Mesenchymal stem cell (in vitro differentiated cells and primary cell): ENCODE data around the gene WEE1.

Source experiments
- DNase-seq: peaks from one replicate; pipeline ENCODE4 v3.0.0-alpha.2; 2013
- H2AFZ ChIP-seq: one replicate; pipeline ENCODE4 v1.6.1; 2013; ENCODE audit warnings: low read depth, mild to moderate bottlenecking, control low read depth, inconsistent platforms, low read length, moderate library complexity
- H2AK5ac ChIP-seq: 2 replicates; pipeline ENCODE4 v1.6.1; 2013; ENCODE audit warnings: low read length, moderate library complexity, mild to moderate bottlenecking, inconsistent platforms; ENCODE audit not compliant: severe bottlenecking
- H2BK120ac ChIP-seq: one replicate; pipeline ENCODE4 v1.6.1; 2013; ENCODE audit warnings: low read depth, mild to moderate bottlenecking, inconsistent platforms, low read length, moderate library complexity
- H2BK12ac ChIP-seq, 2 experiments: one replicate each; pipeline ENCODE4 v1.6.1; 2013; ENCODE audit warnings: inconsistent platforms in 2 of 2, low read length in 2 of 2, mild to moderate bottlenecking in 2 of 2, moderate library complexity in 2 of 2, control low read depth in 1 of 2
- H2BK15ac ChIP-seq: one replicate; pipeline ENCODE4 v1.6.1; 2013; ENCODE audit warnings: mild to moderate bottlenecking, low read depth, inconsistent platforms; ENCODE audit not compliant: poor library complexity, severe bottlenecking
- H2BK5ac ChIP-seq: 2 replicates; pipeline ENCODE4 v1.6.1; 2013; ENCODE audit warnings: low read depth, mild to moderate bottlenecking, low read length, control low read depth, inconsistent platforms; ENCODE audit not compliant: poor library complexity, severe bottlenecking
- H3K14ac ChIP-seq, 2 experiments: one replicate each; pipeline ENCODE4 v1.6.1; 2013; ENCODE audit warnings: inconsistent platforms in 2 of 2, low read length in 2 of 2, control low read depth in 1 of 2, mild to moderate bottlenecking in 1 of 2, moderate library complexity in 1 of 2
- H3K18ac ChIP-seq, 2 experiments: one replicate each; pipeline ENCODE4 v1.6.1; 2013; ENCODE audit warnings: inconsistent platforms in 2 of 2, low read length in 2 of 2, control low read depth in 1 of 2, low read depth in 1 of 2, mild to moderate bottlenecking in 1 of 2
- H3K23ac ChIP-seq, 2 experiments: one replicate each; pipeline ENCODE4 v1.6.1; 2013; ENCODE audit warnings: inconsistent platforms in 2 of 2, low read length in 2 of 2, mild to moderate bottlenecking in 2 of 2, moderate library complexity in 2 of 2, control low read depth in 1 of 2
- H3K27ac ChIP-seq: 2 replicates; pipeline ENCODE4 v1.5.1; 2013; ENCODE audit warnings: mild to moderate bottlenecking, moderate library complexity, low read length, control low read depth, inconsistent platforms; ENCODE audit not compliant: poor library complexity, severe bottlenecking
- H3K27me3 ChIP-seq, 2 experiments: 2 replicates each; pipeline versions ENCODE4 v1.6.1 to v1.7.0; 2013; ENCODE audit warnings: low read length in 2 of 2, mild to moderate bottlenecking in 2 of 2, moderate library complexity in 2 of 2, control low read depth in 1 of 2, inconsistent platforms in 1 of 2; ENCODE audit not compliant: control insufficient read depth in 1 of 2, insufficient read depth in 1 of 2
- H3K36me3 ChIP-seq, 2 experiments: 2 replicates each; pipeline versions ENCODE4 v1.6.1 to v1.7.0; 2013; ENCODE audit warnings: low read length in 2 of 2, control low read depth in 1 of 2, inconsistent platforms in 1 of 2, low read depth in 1 of 2, mild to moderate bottlenecking in 1 of 2; ENCODE audit not compliant: insufficient read depth in 2 of 2, control insufficient read depth in 1 of 2
- H3K4ac ChIP-seq, 2 experiments: one replicate each; pipeline ENCODE4 v1.6.1; 2013; ENCODE audit warnings: inconsistent platforms in 2 of 2, low read length in 2 of 2, mild to moderate bottlenecking in 2 of 2, moderate library complexity in 2 of 2, control low read depth in 1 of 2, low read depth in 1 of 2
- H3K4me1 ChIP-seq: 2 replicates; pipeline ENCODE4 v1.6.1; 2013; ENCODE audit warnings: low read depth, low read length, control low read depth; ENCODE audit not compliant: control insufficient read depth, insufficient read depth
- H3K4me2 ChIP-seq: 2 replicates; pipeline ENCODE4 v1.6.1; 2013; ENCODE audit warnings: low read length, mild to moderate bottlenecking, inconsistent platforms; ENCODE audit not compliant: poor library complexity, severe bottlenecking
- H3K4me3 ChIP-seq, 2 experiments: 2 replicates each; pipeline versions ENCODE4 v1.5.1 to v1.7.0; 2013; ENCODE audit warnings: low read length in 2 of 2, mild to moderate bottlenecking in 2 of 2, control low read depth in 1 of 2, low read depth in 1 of 2; ENCODE audit not compliant: insufficient read depth in 1 of 2
- H3K79me1 ChIP-seq: replicated peaks from 2 replicates; pipeline ENCODE4 v1.6.1; 2013; ENCODE audit warnings: mild to moderate bottlenecking, control low read depth, low read length, inconsistent platforms; ENCODE audit not compliant: poor library complexity, severe bottlenecking
- H3K9ac ChIP-seq: 2 replicates; pipeline ENCODE4 v1.7.0; 2013; ENCODE audit warnings: mild to moderate bottlenecking, low read length, moderate library complexity
- H3K9me3 ChIP-seq: 2 replicates; pipeline ENCODE4 v1.7.0; 2013; ENCODE audit warnings: mild to moderate bottlenecking, low read length; ENCODE audit not compliant: control insufficient read depth
- H4K8ac ChIP-seq: one replicate; pipeline ENCODE4 v1.6.1; 2013; ENCODE audit warnings: inconsistent platforms, mild to moderate bottlenecking, low read length, moderate library complexity
- H4K91ac ChIP-seq: one replicate; pipeline ENCODE4 v1.6.1; 2013; ENCODE audit warnings: mild to moderate bottlenecking, low read length, inconsistent platforms
- whole genome bisulfite sequencing: methylation state at CpG from one replicate; pipeline ENCODE4 v1.1.7; 2013; ENCODE audit warnings: mixed read lengths; 5-methylcytosine and 5-hydroxymethylcytosine counted together

WEE1 gene

GRCh38 chr11:9590717-9591116 lies 17.2 kb downstream of the WEE1 start:
- Histone ChIP-seq H2AK5ac (no peak overlapping the region), H3K4me3 (no peak overlapping the region), H3K4me1 (peaks cover 3% of the 10 kb centered on the region), H2AFZ (no peak overlapping the region), H3K4me2 (no peak overlapping the region), H2BK15ac (no peak overlapping the region), H3K27me3 (no peaks in the 10 kb centered on the region), H4K8ac (no peak overlapping the region), H3K36me3 (peaks cover 15 to 48% of the 10 kb centered on the region in 2 experiments), H2BK120ac (no peak overlapping the region), H3K9ac (no peak overlapping the region), H3K18ac (no peak overlapping the region), H3K79me1 (peaks cover 2% of the 10 kb centered on the region), H3K9me3 (no peaks in the 10 kb centered on the region), H3K4ac (no peak overlapping the region), H3K23ac (no peak overlapping the region), H2BK12ac (no peak overlapping the region), H3K14ac (no peak overlapping the region), H4K91ac (no peak overlapping the region), H2BK5ac (no peak overlapping the region), H3K27ac (no peak overlapping the region)
- no peak for DNase-seq
- 100% methylated on average over 1 of the region's 4 CpGs for WGBS

- no peak for DNase-seq
- Histone ChIP-seq H2BK15ac (no peak overlapping the region), H2BK12ac (no peak overlapping the region), H2AK5ac (no peak overlapping the region), H2BK5ac (no peak overlapping the region), H4K8ac (no peak overlapping the region), H3K9me3 (no peaks in the 10 kb centered on the region), H3K36me3 (peaks cover 7 to 10% of the 10 kb centered on the region in 2 experiments), H3K79me1 (no peaks in the 10 kb centered on the region), H3K9ac (no peak overlapping the region), H3K27me3 (no peaks in the 10 kb centered on the region), H3K18ac (no peak overlapping the region), H2BK120ac (no peak overlapping the region), H3K4me1 (peaks cover 3% of the 10 kb centered on the region), H3K4me2 (no peak overlapping the region), H3K4me3 (no peak overlapping the region), H3K27ac (no peak overlapping the region), H3K14ac (no peak overlapping the region), H2AFZ (no peak overlapping the region), H3K4ac (no peak overlapping the region), H3K23ac (peak overlapping the region in 1 of 2 experiments; percentile 14), H4K91ac (no peak overlapping the region)
- WGBS: 74% methylated on average over 11 of the region's 11 CpGs
Measured at GRCh38 chr11:9594267-9595046, 21.0 kb downstream of the WEE1 start.

GRCh38 chr11:9596926-9597464 lies 23.5 kb downstream of the WEE1 start:
- H3K36me3 ChIP-seq: no peaks in the 10 kb centered on the region
- H3K27ac ChIP-seq: no peak overlapping the region

GRCh38 chr11:9600166-9600565 lies 26.7 kb downstream of the WEE1 start:
- Histone ChIP-seq H3K14ac (no peak overlapping the region), H2AK5ac (no peak overlapping the region), H4K8ac (no peak overlapping the region), H3K27me3 (no peaks in the 10 kb centered on the region), H2BK12ac (no peak overlapping the region), H3K9ac (no peak overlapping the region), H2BK15ac (no peak overlapping the region), H3K4me3 (no peak overlapping the region), H3K4me2 (no peak overlapping the region), H3K9me3 (no peaks in the 10 kb centered on the region), H3K23ac (no peak overlapping the region), H4K91ac (no peak overlapping the region), H3K4ac (no peak overlapping the region), H3K27ac (no peak overlapping the region), H2BK5ac (no peak overlapping the region), H3K18ac (no peak overlapping the region), H2BK120ac (no peak overlapping the region), H3K4me1 (peaks cover 8% of the 10 kb centered on the region), H2AFZ (no peak overlapping the region), H3K79me1 (no peaks in the 10 kb centered on the region), H3K36me3 (no peaks in the 10 kb centered on the region)
- 100% methylated on average over 2 of the region's 2 CpGs for WGBS
- DNase-seq: no peak

More at GRCh38 chr11:9596926-9597464, 23.5 kb downstream of the WEE1 start:
- Histone ChIP-seq H3K23ac (no peak overlapping the region), H3K4me3 (no peak overlapping the region), H2BK5ac (no peak overlapping the region), H2AFZ (no peak overlapping the region), H3K9ac (no peak overlapping the region), H3K4me1 (peaks cover 10% of the 10 kb centered on the region), H3K18ac (no peak overlapping the region), H2BK12ac (no peak overlapping the region), H2BK15ac (no peak overlapping the region), H2BK120ac (no peak overlapping the region), H4K8ac (no peak overlapping the region), H3K79me1 (no peaks in the 10 kb centered on the region), H2AK5ac (no peak overlapping the region), H3K9me3 (no peaks in the 10 kb centered on the region), H3K27me3 (no peaks in the 10 kb centered on the region), H3K14ac (no peak overlapping the region), H4K91ac (no peak overlapping the region), H3K4me2 (no peak overlapping the region), H3K4ac (no peak overlapping the region)
- no peak for DNase-seq
- WGBS: 86% methylated on average over 4 of the region's 4 CpGs
